ENCODE measurements around the gene ADAMTS4. TPM values are rescaled to one million over a fixed set of nuclear protein-coding genes. Genes with fewer than 3 reads are reported as not detected.

Gene ADAMTS4
- total RNA-seq, 1 experiment from 2014 or later: 31.6 TPM

DNA sequence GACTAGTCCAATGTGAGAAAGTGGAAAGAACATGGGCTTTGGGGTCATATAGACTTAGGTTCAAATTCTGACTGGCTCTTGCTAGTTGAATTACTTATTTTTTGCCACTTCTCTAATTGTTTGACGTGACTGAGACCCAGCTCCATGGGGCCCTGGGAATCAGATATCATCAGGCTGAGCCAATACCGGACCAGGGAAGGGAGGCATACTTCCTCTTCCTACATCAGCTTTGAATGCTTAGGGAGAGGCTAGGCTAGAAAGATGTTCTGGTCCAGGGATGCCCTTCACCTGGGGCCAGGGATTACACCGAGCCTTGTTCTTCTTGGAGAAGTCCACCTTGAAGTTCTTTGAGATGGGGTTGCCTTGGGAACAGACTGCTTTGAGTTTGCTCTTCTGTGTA lies 42.8 kb upstream of the ADAMTS4 start:
- H3K4me1 ChIP-seq (ENCODE audit: insufficient read depth, low read length, poor library complexity, severe bottlenecking): no peaks in the 10 kb centered on the region
- DNase-seq (ENCODE audit: low spot score): no peak
- POLR2A ChIA-PET (ENCODE audit: low non-redundant PET): no interaction called here
- H3K9me3 ChIP-seq (ENCODE audit: low read depth, low read length, poor library complexity, severe bottlenecking): no peaks in the 10 kb centered on the region
- no peaks in the 10 kb centered on the region for H3K27me3 ChIP-seq (replicated peaks; ENCODE audit: insufficient read depth, low read depth, low read length, poor library complexity)
- H3K36me3 ChIP-seq (ENCODE audit: insufficient read depth, low read length, poor library complexity, severe bottlenecking): no peaks in the 10 kb centered on the region
- no TSS peak for BruUV-seq (replicated peaks)
- intact Hi-C loops (cut with micrococcal nuclease; ENCODE audit: unreplicated experiment): no loop called here
- no peak overlapping the region for H3K4me3 ChIP-seq (ENCODE audit: low read depth, low read length, poor library complexity, severe bottlenecking)
- no peak overlapping the region for H3K27ac ChIP-seq (ENCODE audit: low read depth, low read length, poor library complexity, severe bottlenecking)
- TF ChIP-seq, protein P1, sequence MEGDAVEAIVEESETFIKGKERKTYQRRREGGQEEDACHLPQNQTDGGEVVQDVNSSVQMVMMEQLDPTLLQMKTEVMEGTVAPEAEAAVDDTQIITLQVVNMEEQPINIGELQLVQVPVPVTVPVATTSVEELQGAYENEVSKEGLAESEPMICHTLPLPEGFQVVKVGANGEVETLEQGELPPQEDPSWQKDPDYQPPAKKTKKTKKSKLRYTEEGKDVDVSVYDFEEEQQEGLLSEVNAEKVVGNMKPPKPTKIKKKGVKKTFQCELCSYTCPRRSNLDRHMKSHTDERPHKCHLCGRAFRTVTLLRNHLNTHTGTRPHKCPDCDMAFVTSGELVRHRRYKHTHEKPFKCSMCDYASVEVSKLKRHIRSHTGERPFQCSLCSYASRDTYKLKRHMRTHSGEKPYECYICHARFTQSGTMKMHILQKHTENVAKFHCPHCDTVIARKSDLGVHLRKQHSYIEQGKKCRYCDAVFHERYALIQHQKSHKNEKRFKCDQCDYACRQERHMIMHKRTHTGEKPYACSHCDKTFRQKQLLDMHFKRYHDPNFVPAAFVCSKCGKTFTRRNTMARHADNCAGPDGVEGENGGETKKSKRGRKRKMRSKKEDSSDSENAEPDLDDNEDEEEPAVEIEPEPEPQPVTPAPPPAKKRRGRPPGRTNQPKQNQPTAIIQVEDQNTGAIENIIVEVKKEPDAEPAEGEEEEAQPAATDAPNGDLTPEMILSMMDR (conservative IDR thresholded peaks at IDR 0.05; ENCODE audit: low read depth, low read length): no peak
- TF ChIP-seq EZH2 (IDR thresholded peaks at IDR 0.05; ENCODE audit: borderline replicate concordance, low read depth, low read length, poor library complexity, severe bottlenecking): no peak
- CTCF ChIA-PET: no interaction called here

DNA sequence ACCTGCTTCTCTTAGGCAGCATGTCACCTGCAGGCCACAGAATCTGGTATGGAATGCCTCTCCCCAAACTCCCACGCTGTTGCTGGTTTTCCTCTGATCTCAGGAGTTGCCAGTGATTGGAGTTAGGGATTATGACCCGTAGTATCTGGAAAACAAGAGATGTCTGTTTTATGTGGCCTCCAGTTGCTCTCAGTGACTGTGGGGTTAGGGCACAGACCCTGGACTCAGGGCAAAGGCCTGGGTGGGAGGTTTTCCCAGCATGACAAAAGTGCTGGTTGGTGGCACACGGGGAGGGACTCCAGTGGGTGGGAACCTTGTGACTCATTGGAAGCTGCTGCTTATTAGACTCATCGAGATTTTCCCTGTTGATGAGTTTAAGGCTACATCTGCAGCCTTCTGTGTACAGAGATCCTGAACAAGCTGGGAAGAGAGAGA lies 39.2 kb upstream of the ADAMTS4 start, which contains the start of gene NR1I3:
TSS of gene NR1I3 (minus strand) at position 165 of the 435 bp plus-strand sequence. CDS start 1,638 bp downstream, outside the sequence.
- Histone ChIP-seq H3K4me3 (ENCODE audit: low read depth, low read length, poor library complexity, severe bottlenecking) (no peak within 1 kb of the TSS), H3K36me3 (ENCODE audit: insufficient read depth, low read length, poor library complexity, severe bottlenecking) (no peaks in the 10 kb centered on the region), H3K9me3 (ENCODE audit: low read depth, low read length, poor library complexity, severe bottlenecking) (no peaks in the 10 kb centered on the region), H3K4me1 (ENCODE audit: insufficient read depth, low read length, poor library complexity, severe bottlenecking) (no peaks in the 10 kb centered on the region), H3K27ac (ENCODE audit: low read depth, low read length, poor library complexity, severe bottlenecking) (no peak within 1 kb of the TSS), H3K27me3 (replicated peaks; ENCODE audit: insufficient read depth, low read depth, low read length, poor library complexity) (no peaks in the 10 kb centered on the region)
- TF ChIP-seq, protein P1 (conservative IDR thresholded peaks at IDR 0.05; ENCODE audit: low read depth, low read length): no peak
- TF ChIP-seq EZH2 (IDR thresholded peaks at IDR 0.05; ENCODE audit: borderline replicate concordance, low read depth, low read length, poor library complexity, severe bottlenecking): no peak
- no peak for DNase-seq (ENCODE audit: low spot score)
- intact Hi-C loops (cut with micrococcal nuclease; ENCODE audit: unreplicated experiment): no loop called here
- POLR2A ChIA-PET (ENCODE audit: low non-redundant PET): no interaction called here
- no TSS peak for BruUV-seq (replicated peaks)
- CTCF ChIA-PET: interaction anchor here (1.0 kb wide), 1 partner anchor 12 kb away, joined by 4 read pairs; the partner anchor contains the start of gene TOMM40L

DNA sequence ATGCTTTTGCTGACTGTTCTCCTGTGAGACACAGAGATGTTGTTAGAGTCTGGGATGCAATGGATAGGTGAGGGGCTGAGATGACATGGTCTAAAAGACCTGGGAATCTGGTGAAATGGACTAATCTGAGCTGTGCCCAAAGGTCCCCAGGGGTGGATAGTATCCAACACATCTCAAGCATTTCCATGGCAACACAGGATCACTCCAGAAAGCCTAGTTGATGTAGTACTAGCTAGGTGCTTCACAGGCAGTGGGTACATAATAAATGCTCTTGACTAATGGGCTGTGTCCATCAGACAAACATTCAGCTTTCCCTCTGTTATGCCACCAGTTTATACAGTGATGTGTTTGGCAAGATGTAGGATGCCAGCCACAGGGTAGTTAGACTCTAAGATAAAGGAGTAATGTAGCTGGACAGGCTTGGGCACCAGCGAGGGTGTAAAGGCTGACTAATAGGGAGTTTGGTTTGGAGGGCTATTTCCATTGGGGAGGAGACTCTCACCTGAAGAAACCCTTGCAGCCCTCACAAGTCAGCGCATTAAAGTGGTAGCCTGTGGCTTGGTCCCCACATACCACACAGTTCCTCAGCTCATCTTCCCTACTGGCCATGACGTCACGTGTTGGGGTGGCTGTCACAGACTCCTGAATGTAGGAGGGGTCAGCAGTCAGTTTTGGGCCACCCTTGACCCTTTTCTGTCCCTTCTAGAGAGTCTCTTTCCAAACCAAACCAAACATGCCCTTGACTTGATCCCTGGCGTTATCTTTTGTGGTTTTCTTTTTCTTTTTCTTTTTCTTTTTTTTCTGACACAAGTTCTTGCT lies 37.3 kb upstream of the ADAMTS4 start:
- TF ChIP-seq, protein P1 (conservative IDR thresholded peaks at IDR 0.05; ENCODE audit: low read depth, low read length): no peak
- no peak for TF ChIP-seq EZH2 (IDR thresholded peaks at IDR 0.05; ENCODE audit: borderline replicate concordance, low read depth, low read length, poor library complexity, severe bottlenecking)
- ChIA-PET CTCF (interaction anchor here (0.6 kb wide), 2 partner anchors 56 to 70 kb away, joined by 5 to 6 read pairs; no protein-coding TSS in a partner anchor), POLR2A (ENCODE audit: low non-redundant PET) (no interaction called here)
- intact Hi-C loops (cut with micrococcal nuclease; ENCODE audit: unreplicated experiment): no loop called here
- Histone ChIP-seq H3K36me3 (ENCODE audit: insufficient read depth, low read length, poor library complexity, severe bottlenecking) (no peaks in the 10 kb centered on the region), H3K4me1 (ENCODE audit: insufficient read depth, low read length, poor library complexity, severe bottlenecking) (no peaks in the 10 kb centered on the region), H3K9me3 (ENCODE audit: low read depth, low read length, poor library complexity, severe bottlenecking) (no peaks in the 10 kb centered on the region), H3K27me3 (replicated peaks; ENCODE audit: insufficient read depth, low read depth, low read length, poor library complexity) (no peaks in the 10 kb centered on the region), H3K4me3 (ENCODE audit: low read depth, low read length, poor library complexity, severe bottlenecking) (no peak overlapping the region), H3K27ac (ENCODE audit: low read depth, low read length, poor library complexity, severe bottlenecking) (no peak overlapping the region)
- no TSS peak for BruUV-seq (replicated peaks)
- DNase-seq (ENCODE audit: low spot score): no peak
